ENCODE data around the gene ENTPD7. TPM values are rescaled to one million over a fixed set of nuclear protein-coding genes. Genes with fewer than 3 reads are reported as not detected.
A peak's percentile ranks its signal among the peaks of the same experiment; 100 is the strongest.

Gene ENTPD7
- total RNA-seq, 2 donors from 2014 or later, result 23.8 to 26.4 TPM

GRCh38 chr10:99659868-99660366 lies 608 bp downstream of the ENTPD7 start:
- Histone ChIP-seq H3K9ac (ENCODE audit: extremely low read depth, low read length, poor library complexity, severe bottlenecking) (peak overlapping the region; percentile 98), H3K36me3 (ENCODE audit: control insufficient read depth, insufficient read depth, low read length) (peaks cover 29% of the 10 kb centered on the region), H3K4me1 (ENCODE audit: control insufficient read depth, insufficient read depth, low read length) (peaks cover 3% of the 10 kb centered on the region), H3K4me3 (ENCODE audit: low read length) (peak overlapping the region; percentile 87), H3K9me3 (ENCODE audit: control insufficient read depth, low read length) (no peaks in the 10 kb centered on the region), H3K27ac (ENCODE audit: low read depth, low read length) (peak overlapping the region; percentile 19), H3K27me3 (ENCODE audit: control insufficient read depth, insufficient read depth, low read length, poor library complexity, severe bottlenecking) (peaks cover 27% of the 10 kb centered on the region)
- Mint-ChIP-seq H3K4me1 (peaks cover 5% of the 10 kb centered on the region), H3K4me3 (peak overlapping the region; percentile 75), H3K27ac (peak overlapping the region; percentile 92), H3K36me3 (ENCODE audit: low read depth) (peaks cover 10% of the 10 kb centered on the region), H3K9me3 (no peaks in the 10 kb centered on the region), H3K27me3 (ENCODE audit: insufficient read depth) (peaks cover 33% of the 10 kb centered on the region)
- WGBS, 2 experiments (ENCODE audit: insufficient coverage in 1 of 2, insufficient read length in 1 of 2), result 19 to 22% methylated on average over 5 to 9 of the region's 10 CpGs
- DNase-seq, result no peak
- TF ChIP-seq CTCF (conservative IDR thresholded peaks at IDR 0.05), result no peak

GRCh38 chr10:99660662-99661376 lies 1.5 kb downstream of the ENTPD7 start:
- Histone ChIP-seq H3K27ac (ENCODE audit: low read depth, low read length) (no peak overlapping the region), H3K4me1 (ENCODE audit: control insufficient read depth, insufficient read depth, low read length) (peaks cover 3% of the 10 kb centered on the region), H3K9me3 (ENCODE audit: control insufficient read depth, low read length) (no peaks in the 10 kb centered on the region), H3K9ac (ENCODE audit: extremely low read depth, low read length, poor library complexity, severe bottlenecking) (peak overlapping the region; percentile 98), H3K4me3 (ENCODE audit: low read length) (peak overlapping the region; percentile 87), H3K36me3 (ENCODE audit: control insufficient read depth, insufficient read depth, low read length) (peaks cover 32% of the 10 kb centered on the region), H3K27me3 (ENCODE audit: control insufficient read depth, insufficient read depth, low read length, poor library complexity, severe bottlenecking) (peaks cover 27% of the 10 kb centered on the region)
- Mint-ChIP-seq H3K4me3 (peak overlapping the region; percentile 75), H3K9me3 (no peaks in the 10 kb centered on the region), H3K27me3 (ENCODE audit: insufficient read depth) (peaks cover 29% of the 10 kb centered on the region), H3K27ac (no peak overlapping the region), H3K36me3 (ENCODE audit: low read depth) (peaks cover 15% of the 10 kb centered on the region), H3K4me1 (peaks cover 5% of the 10 kb centered on the region)
- WGBS, 2 experiments (ENCODE audit: insufficient coverage in 1 of 2, insufficient read length in 1 of 2), result 87 to 95% methylated on average over 3 to 6 of the region's 6 CpGs
- no peak for TF ChIP-seq CTCF (conservative IDR thresholded peaks at IDR 0.05)
- DNase-seq, result no peak

- peaks cover 33% of the 10 kb centered on the region for H3K36me3 ChIP-seq (ENCODE audit: control insufficient read depth, insufficient read depth, low read length)
- H3K9me3 ChIP-seq (ENCODE audit: control insufficient read depth, low read length), result no peaks in the 10 kb centered on the region
- no peak overlapping the region for H3K27ac ChIP-seq (ENCODE audit: low read depth, low read length)
- Mint-ChIP-seq H3K27me3 (ENCODE audit: insufficient read depth) (peaks cover 23% of the 10 kb centered on the region), H3K4me3 (no peak overlapping the region), H3K27ac (no peak overlapping the region), H3K9me3 (no peaks in the 10 kb centered on the region), H3K4me1 (peaks cover 5% of the 10 kb centered on the region), H3K36me3 (ENCODE audit: low read depth) (peaks cover 17% of the 10 kb centered on the region)
- peaks cover 22% of the 10 kb centered on the region for H3K27me3 ChIP-seq (ENCODE audit: control insufficient read depth, insufficient read depth, low read length, poor library complexity, severe bottlenecking)
- peaks cover 3% of the 10 kb centered on the region for H3K4me1 ChIP-seq (ENCODE audit: control insufficient read depth, insufficient read depth, low read length)
- peak overlapping the region; percentile 98 for H3K9ac ChIP-seq (ENCODE audit: extremely low read depth, low read length, poor library complexity, severe bottlenecking)
- TF ChIP-seq CTCF (conservative IDR thresholded peaks at IDR 0.05), result no peak
- 96 to 100% methylated on average over 3 to 6 of the region's 6 CpGs for WGBS, 2 experiments (ENCODE audit: insufficient coverage in 1 of 2, insufficient read length in 1 of 2)
- peak overlapping the region; percentile 87 for H3K4me3 ChIP-seq (ENCODE audit: low read length)
- DNase-seq, result no peak
These were observed 2.1 kb downstream of the ENTPD7 start for GRCh38 chr10:99661377-99661763.

Data from endodermal cell (in vitro differentiated cells).